HEK293 (cell line): ENCODE measurements around the gene C19orf33.
A peak's percentile ranks its signal among the peaks of the same experiment; 100 is the strongest.

Experiments
- GFI1B ChIP-seq: fragments of 450-650 bp; formaldehyde crosslinking; IDR thresholded peaks from 2 replicates; pipeline ENCODE4 v1.5.1; 2016; ENCODE audit warnings: missing biosample characterization, missing genetic modification characterization
- IKZF3 ChIP-seq: fragments of 450-650 bp; IDR thresholded peaks from 2 replicates; pipeline ENCODE4 v1.5.0; 2018; ENCODE audit warnings: missing biosample characterization, mild to moderate bottlenecking, missing genetic modification characterization, moderate library complexity
- MYNN ChIP-seq: fragments of 450-650 bp; formaldehyde crosslinking; IDR thresholded peaks from 2 replicates; pipeline ENCODE4 v1.5.1; 2016; ENCODE audit warnings: missing biosample characterization, missing genetic modification characterization, borderline replicate concordance
- MZF1 ChIP-seq: fragments of 450-650 bp; formaldehyde crosslinking; IDR thresholded peaks from 2 replicates; pipeline ENCODE4 v1.5.1; 2017; ENCODE audit warnings: missing biosample characterization, missing genetic modification characterization, borderline replicate concordance
- PRDM6 ChIP-seq: fragments of 450-650 bp; formaldehyde crosslinking; IDR thresholded peaks from 2 replicates; pipeline ENCODE4 v1.5.1; 2017; ENCODE audit warnings: missing biosample characterization, missing genetic modification characterization
- SALL2 ChIP-seq: fragments of 450-650 bp; formaldehyde crosslinking; IDR thresholded peaks from 2 replicates; pipeline ENCODE4 v1.5.0; 2017; ENCODE audit warnings: missing biosample characterization, mild to moderate bottlenecking, missing genetic modification characterization, borderline replicate concordance
- SCRT2 ChIP-seq: fragments of 450-650 bp; formaldehyde crosslinking; IDR thresholded peaks from 2 replicates; pipeline ENCODE4 v1.5.1; 2016; ENCODE audit warnings: missing biosample characterization, missing genetic modification characterization
- TCF7L2 ChIP-seq: IDR thresholded peaks from 2 replicates; pipeline ENCODE4 v1.6.1; 2011; ENCODE audit warnings: low read depth, mild to moderate bottlenecking, inconsistent platforms, low read length, moderate library complexity, borderline replicate concordance
- ZBTB48 ChIP-seq: fragments of 450-650 bp; formaldehyde crosslinking; IDR thresholded peaks from 2 replicates; pipeline ENCODE4 v1.5.1; 2016; ENCODE audit warnings: missing biosample characterization, missing genetic modification characterization
- ZIC2 ChIP-seq: fragments of 450-650 bp; formaldehyde crosslinking; IDR thresholded peaks from 2 replicates; pipeline ENCODE4 v1.5.1; 2016; ENCODE audit warnings: missing biosample characterization, missing genetic modification characterization
- ZNF132 ChIP-seq: fragments of 450-650 bp; formaldehyde crosslinking; IDR thresholded peaks from 2 replicates; pipeline ENCODE4 v1.5.1; 2017; ENCODE audit warnings: missing biosample characterization, missing genetic modification characterization, borderline replicate concordance
- ZNF16 ChIP-seq: fragments of 450-650 bp; formaldehyde crosslinking; IDR thresholded peaks from 2 replicates; pipeline ENCODE4 v1.5.1; 2016; ENCODE audit warnings: low read depth, missing biosample characterization, missing genetic modification characterization
- ZNF248 ChIP-seq: fragments of 450-650 bp; formaldehyde crosslinking; IDR thresholded peaks from 2 replicates; pipeline ENCODE4 v1.5.1; 2017; ENCODE audit warnings: missing biosample characterization, missing genetic modification characterization
- ZNF302 ChIP-seq: fragments of 450-650 bp; formaldehyde crosslinking; IDR thresholded peaks from 2 replicates; pipeline ENCODE4 v1.5.1; 2016; ENCODE audit warnings: missing biosample characterization, missing genetic modification characterization, low read depth
- ZNF416 ChIP-seq: fragments of 450-650 bp; formaldehyde crosslinking; IDR thresholded peaks from 2 replicates; pipeline ENCODE4 v1.5.1; 2016; ENCODE audit warnings: missing biosample characterization, missing genetic modification characterization
- ZNF433 ChIP-seq: fragments of 450-650 bp; formaldehyde crosslinking; IDR thresholded peaks from 2 replicates; pipeline ENCODE4 v1.5.1; 2016; ENCODE audit warnings: missing biosample characterization, missing genetic modification characterization, low read depth
- ZNF510 ChIP-seq: fragments of 450-650 bp; formaldehyde crosslinking; IDR thresholded peaks from 2 replicates; pipeline ENCODE4 v1.5.1; 2018; ENCODE audit warnings: mild to moderate bottlenecking, missing genetic modification characterization, missing biosample characterization; ENCODE audit not compliant: insufficient replicate concordance
- ZNF544 ChIP-seq: fragments of 450-650 bp; formaldehyde crosslinking; IDR thresholded peaks from 2 replicates; pipeline ENCODE4 v1.5.0; 2017; ENCODE audit warnings: missing biosample characterization, missing genetic modification characterization
- ZNF664 ChIP-seq: fragments of 450-650 bp; formaldehyde crosslinking; IDR thresholded peaks from 2 replicates; pipeline ENCODE4 v1.5.1; 2016; ENCODE audit warnings: missing biosample characterization, missing genetic modification characterization
- ZNF701 ChIP-seq: fragments of 450-650 bp; formaldehyde crosslinking; IDR thresholded peaks from 2 replicates; pipeline ENCODE4 v1.5.1; 2016; ENCODE audit warnings: missing biosample characterization, missing genetic modification characterization
- ZNF704 ChIP-seq: fragments of 450-650 bp; formaldehyde crosslinking; IDR thresholded peaks from 2 replicates; pipeline ENCODE4 v1.5.1; 2016; ENCODE audit warnings: missing biosample characterization, missing genetic modification characterization
- ZNF707 ChIP-seq: fragments of 450-650 bp; formaldehyde crosslinking; IDR thresholded peaks from 2 replicates; pipeline ENCODE4 v1.5.1; 2016; ENCODE audit warnings: missing biosample characterization, missing genetic modification characterization
- ZNF843 ChIP-seq: fragments of 450-650 bp; formaldehyde crosslinking; IDR thresholded peaks from 2 replicates; pipeline ENCODE4 v1.5.1; 2016; ENCODE audit warnings: missing biosample characterization, missing genetic modification characterization
- ZXDB ChIP-seq: fragments of 450-650 bp; formaldehyde crosslinking; IDR thresholded peaks from 2 replicates; pipeline ENCODE4 v1.5.1; 2016; ENCODE audit warnings: missing biosample characterization, missing genetic modification characterization
- TF ChIP-seq, protein P1 (sequence below): fragments of 450-650 bp; formaldehyde crosslinking; IDR thresholded peaks from 2 replicates; pipeline ENCODE4 v1.5.1; 2016; ENCODE audit warnings: missing biosample characterization, missing genetic modification characterization
- TF ChIP-seq, protein P2 (sequence below): fragments of 450-650 bp; formaldehyde crosslinking; IDR thresholded peaks from 2 replicates; pipeline ENCODE4 v1.5.1; 2017; ENCODE audit warnings: missing biosample characterization, missing genetic modification characterization
- TF ChIP-seq, protein P3 (sequence below): fragments of 450-650 bp; formaldehyde crosslinking; IDR thresholded peaks from 2 replicates; pipeline ENCODE4 v1.5.1; 2016; ENCODE audit warnings: missing biosample characterization, missing genetic modification characterization, borderline replicate concordance
- TF ChIP-seq, protein P4 (sequence below): fragments of 450-650 bp; formaldehyde crosslinking; IDR thresholded peaks from 2 replicates; pipeline ENCODE4 v1.5.1; 2017; ENCODE audit warnings: missing biosample characterization, missing genetic modification characterization
- TF ChIP-seq, protein P5 (sequence below): fragments of 450-650 bp; formaldehyde crosslinking; IDR thresholded peaks from 2 replicates; pipeline ENCODE4 v1.5.1; 2016; ENCODE audit warnings: missing biosample characterization, missing genetic modification characterization, low read depth

C19orf33 gene

DNA sequence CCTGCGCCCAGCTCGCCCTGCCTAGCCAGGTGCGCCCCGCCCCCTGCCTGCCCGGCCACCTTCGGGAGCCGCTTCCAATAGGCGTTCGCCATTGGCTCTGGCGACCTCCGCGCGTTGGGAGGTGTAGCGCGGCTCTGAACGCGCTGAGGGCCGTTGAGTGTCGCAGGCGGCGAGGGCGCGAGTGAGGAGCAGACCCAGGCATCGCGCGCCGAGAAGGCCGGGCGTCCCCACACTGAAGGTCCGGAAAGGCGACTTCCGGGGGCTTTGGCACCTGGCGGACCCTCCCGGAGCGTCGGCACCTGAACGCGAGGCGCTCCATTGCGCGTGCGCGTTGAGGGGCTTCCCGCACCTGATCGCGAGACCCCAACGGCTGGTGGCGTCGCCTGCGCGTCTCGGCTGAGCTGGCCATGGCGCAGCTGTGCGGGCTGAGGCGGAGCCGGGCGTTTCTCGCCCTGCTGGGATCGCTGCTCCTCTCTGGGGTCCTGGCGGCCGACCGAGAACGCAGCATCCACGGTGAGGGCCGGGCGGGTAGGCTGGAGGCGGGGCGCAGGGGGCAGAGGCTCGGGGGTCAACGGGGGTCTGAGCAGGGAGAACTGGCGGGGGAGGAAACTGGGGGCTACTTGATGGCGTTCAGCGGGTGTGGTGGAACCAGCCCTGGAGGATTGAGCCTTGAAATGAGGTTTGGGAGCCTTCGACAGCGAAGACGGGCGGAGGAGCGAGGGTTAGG, 39.4 kb upstream of the C19orf33 start, which contains the start of gene SPINT2 (continued):
- TF ChIP-seq, protein P1, sequence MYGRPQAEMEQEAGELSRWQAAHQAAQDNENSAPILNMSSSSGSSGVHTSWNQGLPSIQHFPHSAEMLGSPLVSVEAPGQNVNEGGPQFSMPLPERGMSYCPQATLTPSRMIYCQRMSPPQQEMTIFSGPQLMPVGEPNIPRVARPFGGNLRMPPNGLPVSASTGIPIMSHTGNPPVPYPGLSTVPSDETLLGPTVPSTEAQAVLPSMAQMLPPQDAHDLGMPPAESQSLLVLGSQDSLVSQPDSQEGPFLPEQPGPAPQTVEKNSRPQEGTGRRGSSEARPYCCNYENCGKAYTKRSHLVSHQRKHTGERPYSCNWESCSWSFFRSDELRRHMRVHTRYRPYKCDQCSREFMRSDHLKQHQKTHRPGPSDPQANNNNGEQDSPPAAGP (tag by site-specific recombination): peak; percentile 56; the same call in 1 of the 2 replicates
- peak; percentile 74; the same call in 1 of the 2 replicates for TF ChIP-seq ZIC2 (tag by site-specific recombination)
- TF ChIP-seq ZNF132 (tag by site-specific recombination): no peak
- TF ChIP-seq MYNN (tag by site-specific recombination): no peak; the same call in 1 of the 2 replicates
- no peak for TF ChIP-seq PRDM6 (tag by site-specific recombination)
- no peak for TF ChIP-seq ZNF416
- TF ChIP-seq MZF1 (tag by site-specific recombination): no peak
- TF ChIP-seq ZNF433 (tag by site-specific recombination): no peak
- peak; percentile 78 for TF ChIP-seq ZNF843 (tag by site-specific recombination)
- no peak for TF ChIP-seq ZNF302 (tag by site-specific recombination)
- TF ChIP-seq, protein P2, sequence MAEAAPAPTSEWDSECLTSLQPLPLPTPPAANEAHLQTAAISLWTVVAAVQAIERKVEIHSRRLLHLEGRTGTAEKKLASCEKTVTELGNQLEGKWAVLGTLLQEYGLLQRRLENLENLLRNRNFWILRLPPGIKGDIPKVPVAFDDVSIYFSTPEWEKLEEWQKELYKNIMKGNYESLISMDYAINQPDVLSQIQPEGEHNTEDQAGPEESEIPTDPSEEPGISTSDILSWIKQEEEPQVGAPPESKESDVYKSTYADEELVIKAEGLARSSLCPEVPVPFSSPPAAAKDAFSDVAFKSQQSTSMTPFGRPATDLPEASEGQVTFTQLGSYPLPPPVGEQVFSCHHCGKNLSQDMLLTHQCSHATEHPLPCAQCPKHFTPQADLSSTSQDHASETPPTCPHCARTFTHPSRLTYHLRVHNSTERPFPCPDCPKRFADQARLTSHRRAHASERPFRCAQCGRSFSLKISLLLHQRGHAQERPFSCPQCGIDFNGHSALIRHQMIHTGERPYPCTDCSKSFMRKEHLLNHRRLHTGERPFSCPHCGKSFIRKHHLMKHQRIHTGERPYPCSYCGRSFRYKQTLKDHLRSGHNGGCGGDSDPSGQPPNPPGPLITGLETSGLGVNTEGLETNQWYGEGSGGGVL (tag by site-specific recombination): no peak
- TF ChIP-seq IKZF3 (tag by site-specific recombination): no peak
- no peak for TF ChIP-seq GFI1B (tag by site-specific recombination)
- TF ChIP-seq ZNF704 (tag by site-specific recombination): no peak
- TF ChIP-seq, protein P3, sequence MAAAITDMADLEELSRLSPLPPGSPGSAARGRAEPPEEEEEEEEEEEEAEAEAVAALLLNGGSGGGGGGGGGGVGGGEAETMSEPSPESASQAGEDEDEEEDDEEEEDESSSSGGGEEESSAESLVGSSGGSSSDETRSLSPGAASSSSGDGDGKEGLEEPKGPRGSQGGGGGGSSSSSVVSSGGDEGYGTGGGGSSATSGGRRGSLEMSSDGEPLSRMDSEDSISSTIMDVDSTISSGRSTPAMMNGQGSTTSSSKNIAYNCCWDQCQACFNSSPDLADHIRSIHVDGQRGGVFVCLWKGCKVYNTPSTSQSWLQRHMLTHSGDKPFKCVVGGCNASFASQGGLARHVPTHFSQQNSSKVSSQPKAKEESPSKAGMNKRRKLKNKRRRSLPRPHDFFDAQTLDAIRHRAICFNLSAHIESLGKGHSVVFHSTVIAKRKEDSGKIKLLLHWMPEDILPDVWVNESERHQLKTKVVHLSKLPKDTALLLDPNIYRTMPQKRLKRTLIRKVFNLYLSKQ (tag by site-specific recombination): no peak
- TF ChIP-seq SALL2 (tag by site-specific recombination): no peak
- TF ChIP-seq ZNF510 (tag by site-specific recombination): no peak
- TF ChIP-seq TCF7L2: no peak
- TF ChIP-seq ZXDB (tag by site-specific recombination): peak; percentile 90
- TF ChIP-seq ZBTB48 (tag by site-specific recombination): peak; percentile 14; the same call in 1 of the 2 replicates
- no peak for TF ChIP-seq ZNF664 (tag by site-specific recombination)
- TF ChIP-seq, protein P4, sequence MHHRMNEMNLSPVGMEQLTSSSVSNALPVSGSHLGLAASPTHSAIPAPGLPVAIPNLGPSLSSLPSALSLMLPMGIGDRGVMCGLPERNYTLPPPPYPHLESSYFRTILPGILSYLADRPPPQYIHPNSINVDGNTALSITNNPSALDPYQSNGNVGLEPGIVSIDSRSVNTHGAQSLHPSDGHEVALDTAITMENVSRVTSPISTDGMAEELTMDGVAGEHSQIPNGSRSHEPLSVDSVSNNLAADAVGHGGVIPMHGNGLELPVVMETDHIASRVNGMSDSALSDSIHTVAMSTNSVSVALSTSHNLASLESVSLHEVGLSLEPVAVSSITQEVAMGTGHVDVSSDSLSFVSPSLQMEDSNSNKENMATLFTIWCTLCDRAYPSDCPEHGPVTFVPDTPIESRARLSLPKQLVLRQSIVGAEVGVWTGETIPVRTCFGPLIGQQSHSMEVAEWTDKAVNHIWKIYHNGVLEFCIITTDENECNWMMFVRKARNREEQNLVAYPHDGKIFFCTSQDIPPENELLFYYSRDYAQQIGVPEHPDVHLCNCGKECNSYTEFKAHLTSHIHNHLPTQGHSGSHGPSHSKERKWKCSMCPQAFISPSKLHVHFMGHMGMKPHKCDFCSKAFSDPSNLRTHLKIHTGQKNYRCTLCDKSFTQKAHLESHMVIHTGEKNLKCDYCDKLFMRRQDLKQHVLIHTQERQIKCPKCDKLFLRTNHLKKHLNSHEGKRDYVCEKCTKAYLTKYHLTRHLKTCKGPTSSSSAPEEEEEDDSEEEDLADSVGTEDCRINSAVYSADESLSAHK (tag by site-specific recombination): peak; percentile 14
- no peak; the same call in 1 of the 2 replicates for TF ChIP-seq SCRT2
- no peak for TF ChIP-seq ZNF707 (tag by site-specific recombination)
- TF ChIP-seq ZNF544 (tag by site-specific recombination): no peak
- TF ChIP-seq ZNF16 (tag by site-specific recombination): no peak
- TF ChIP-seq, protein P5, sequence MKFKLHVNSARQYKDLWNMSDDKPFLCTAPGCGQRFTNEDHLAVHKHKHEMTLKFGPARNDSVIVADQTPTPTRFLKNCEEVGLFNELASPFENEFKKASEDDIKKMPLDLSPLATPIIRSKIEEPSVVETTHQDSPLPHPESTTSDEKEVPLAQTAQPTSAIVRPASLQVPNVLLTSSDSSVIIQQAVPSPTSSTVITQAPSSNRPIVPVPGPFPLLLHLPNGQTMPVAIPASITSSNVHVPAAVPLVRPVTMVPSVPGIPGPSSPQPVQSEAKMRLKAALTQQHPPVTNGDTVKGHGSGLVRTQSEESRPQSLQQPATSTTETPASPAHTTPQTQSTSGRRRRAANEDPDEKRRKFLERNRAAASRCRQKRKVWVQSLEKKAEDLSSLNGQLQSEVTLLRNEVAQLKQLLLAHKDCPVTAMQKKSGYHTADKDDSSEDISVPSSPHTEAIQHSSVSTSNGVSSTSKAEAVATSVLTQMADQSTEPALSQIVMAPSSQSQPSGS (tag by site-specific recombination): no peak
- TF ChIP-seq ZNF248 (tag by site-specific recombination): no peak
- TF ChIP-seq ZNF701 (tag by site-specific recombination): no peak
